Measurements from ENCODE around the gene FAM200C.
A peak's percentile ranks its signal among the peaks of the same experiment; 100 is the strongest.

The FAM200C gene

DNA sequence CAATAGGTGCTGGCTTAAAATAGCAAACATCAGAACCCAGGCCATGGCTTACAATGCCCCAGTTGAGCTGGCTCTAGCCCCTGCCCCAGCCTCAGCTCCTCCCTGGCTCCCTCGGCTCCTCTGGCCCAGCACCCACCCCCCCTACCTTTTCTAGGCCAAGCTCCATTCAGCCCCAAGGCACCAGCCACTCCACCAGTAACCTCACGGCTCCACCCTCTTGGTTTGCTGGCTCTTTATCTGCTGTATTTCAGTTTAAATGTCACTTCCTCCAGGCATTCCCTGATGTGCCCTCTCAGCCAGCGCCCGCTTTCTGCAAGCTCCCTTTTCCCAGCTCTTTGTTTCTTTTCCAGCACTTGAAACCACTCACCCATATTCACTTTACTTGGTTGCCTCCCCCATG, 40.0 kb downstream of the FAM200C start:
- Histone ChIP-seq H3K4me3 (ENCODE audit: insufficient read length, low read depth) (no peak overlapping the region), H3K9me3 (ENCODE audit: insufficient read depth, low read length) (no peaks in the 10 kb centered on the region), H3K4me1 (ENCODE audit: insufficient read depth, insufficient read length) (peaks cover 5% of the 10 kb centered on the region), H3K27me3 (ENCODE audit: insufficient read depth, insufficient read length) (no peaks in the 10 kb centered on the region), H3K9ac (ENCODE audit: insufficient read length, low read depth) (peak overlapping the region; percentile 50), H3K36me3 (ENCODE audit: insufficient read depth, insufficient read length, low read length) (no peaks in the 10 kb centered on the region)
- no peak for DNase-seq (ENCODE audit: low read depth, low spot score)
- no peak for TF ChIP-seq YY1 (IDR thresholded peaks at IDR 0.05; ENCODE audit: insufficient read depth, insufficient read length)
- TF ChIP-seq ZNF274 (IDR thresholded peaks at IDR 0.05; ENCODE audit: low read depth, low read length): no peak
- no peak for TF ChIP-seq SUZ12 (IDR thresholded peaks at IDR 0.05; ENCODE audit: extremely low read depth, insufficient read depth, insufficient read length)

DNA sequence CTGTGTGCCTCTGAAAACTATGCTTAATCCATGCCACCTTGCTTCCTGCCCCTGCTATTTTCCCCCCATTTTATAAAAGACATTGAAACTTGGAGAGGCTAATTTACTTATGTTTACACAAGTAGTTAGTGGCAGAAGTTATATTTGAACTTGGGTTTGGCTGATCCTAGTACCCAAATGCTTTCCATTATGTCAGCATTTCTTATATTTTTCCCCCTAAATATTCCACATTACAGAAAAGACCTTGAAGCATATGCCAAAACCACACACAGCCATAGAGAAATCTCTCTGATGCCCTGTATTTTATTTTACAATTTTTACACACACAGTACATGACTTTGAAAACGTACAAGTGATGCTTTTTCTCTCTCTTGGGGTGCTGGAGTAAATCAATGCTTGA, 40.6 kb downstream of the FAM200C start:
- Histone ChIP-seq H3K27me3 (ENCODE audit: insufficient read depth, insufficient read length) (no peaks in the 10 kb centered on the region), H3K36me3 (ENCODE audit: insufficient read depth, insufficient read length, low read length) (no peaks in the 10 kb centered on the region), H3K9me3 (ENCODE audit: insufficient read depth, low read length) (no peaks in the 10 kb centered on the region), H3K4me3 (ENCODE audit: insufficient read length, low read depth) (no peak overlapping the region), H3K4me1 (ENCODE audit: insufficient read depth, insufficient read length) (peaks cover 5% of the 10 kb centered on the region), H3K9ac (ENCODE audit: insufficient read length, low read depth) (peak overlapping the region; percentile 50)
- TF ChIP-seq YY1 (IDR thresholded peaks at IDR 0.05; ENCODE audit: insufficient read depth, insufficient read length): no peak
- no peak for DNase-seq (ENCODE audit: low read depth, low spot score)

DNA sequence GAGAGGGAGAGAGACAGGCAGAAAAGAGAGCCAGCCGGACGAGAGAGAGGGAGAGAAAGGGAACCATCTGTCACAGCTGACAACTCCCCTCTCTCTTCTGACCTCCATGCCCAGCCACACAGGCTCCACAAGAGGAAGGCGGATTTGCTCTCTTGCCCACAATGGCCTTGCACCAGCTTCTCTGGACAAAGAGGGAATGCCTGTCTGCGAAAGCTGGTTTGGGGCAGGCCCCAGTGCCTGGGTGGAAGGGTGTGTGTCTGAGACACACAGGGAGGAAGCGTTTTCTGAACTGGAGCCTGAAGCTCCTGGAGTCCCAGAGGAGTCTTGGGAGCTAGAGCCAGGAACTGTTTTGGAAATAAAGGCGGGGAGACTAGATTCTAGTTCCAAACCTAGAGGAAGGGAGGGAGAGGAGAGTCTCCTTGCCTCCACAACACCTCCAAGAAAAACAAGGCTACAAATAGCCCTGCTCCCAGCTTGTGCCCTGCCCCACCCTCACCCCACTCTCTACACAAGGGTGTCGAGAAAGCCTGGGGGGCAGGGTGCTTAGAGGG, 41.9 kb downstream of the FAM200C start:
- no peak for TF ChIP-seq YY1 (IDR thresholded peaks at IDR 0.05; ENCODE audit: insufficient read depth, insufficient read length)
- no peak for TF ChIP-seq ZNF274 (IDR thresholded peaks at IDR 0.05; ENCODE audit: low read depth, low read length)
- TF ChIP-seq SUZ12 (IDR thresholded peaks at IDR 0.05; ENCODE audit: extremely low read depth, insufficient read depth, insufficient read length): no peak
- no peak for DNase-seq (ENCODE audit: low read depth, low spot score)
- no peaks in the 10 kb centered on the region for H3K36me3 ChIP-seq (ENCODE audit: insufficient read depth, insufficient read length, low read length)
- no peak overlapping the region for H3K4me3 ChIP-seq (ENCODE audit: insufficient read length, low read depth)
- peaks cover 5% of the 10 kb centered on the region for H3K4me1 ChIP-seq (ENCODE audit: insufficient read depth, insufficient read length)
- no peaks in the 10 kb centered on the region for H3K27me3 ChIP-seq (ENCODE audit: insufficient read depth, insufficient read length)
- no peaks in the 10 kb centered on the region for H3K9me3 ChIP-seq (ENCODE audit: insufficient read depth, low read length)
- H3K9ac ChIP-seq (ENCODE audit: insufficient read length, low read depth): peak overlapping the region; percentile 50

DNA sequence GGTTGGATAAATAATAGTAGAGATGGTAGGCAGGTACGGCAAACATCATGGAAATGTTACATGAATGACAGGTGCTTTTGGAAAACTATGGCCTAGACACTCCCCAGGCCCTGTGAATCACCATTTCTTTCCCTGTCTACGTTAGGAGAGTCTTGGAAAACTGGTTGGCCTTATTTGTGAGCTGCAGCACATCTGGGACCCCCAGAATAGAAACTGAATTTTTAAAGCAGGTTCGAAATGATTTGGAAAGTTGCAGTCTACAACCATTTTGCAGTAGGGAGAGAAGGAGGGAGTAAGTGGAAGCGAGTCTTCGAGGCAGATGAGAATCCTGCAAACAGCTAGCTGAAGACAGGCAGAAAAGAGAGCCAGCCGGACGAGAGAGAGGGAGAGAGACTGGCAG, 42.5 kb downstream of the FAM200C start:
- Histone ChIP-seq H3K4me3 (ENCODE audit: insufficient read length, low read depth) (no peak overlapping the region), H3K9ac (ENCODE audit: insufficient read length, low read depth) (no peak overlapping the region), H3K27me3 (ENCODE audit: insufficient read depth, insufficient read length) (no peaks in the 10 kb centered on the region), H3K36me3 (ENCODE audit: insufficient read depth, insufficient read length, low read length) (no peaks in the 10 kb centered on the region), H3K4me1 (ENCODE audit: insufficient read depth, insufficient read length) (peaks cover 5% of the 10 kb centered on the region), H3K9me3 (ENCODE audit: insufficient read depth, low read length) (no peaks in the 10 kb centered on the region)
- DNase-seq (ENCODE audit: low read depth, low spot score): no peak
- TF ChIP-seq ZNF274 (IDR thresholded peaks at IDR 0.05; ENCODE audit: low read depth, low read length) (no peak), YY1 (IDR thresholded peaks at IDR 0.05; ENCODE audit: insufficient read depth, insufficient read length) (no peak), SUZ12 (IDR thresholded peaks at IDR 0.05; ENCODE audit: extremely low read depth, insufficient read depth, insufficient read length) (no peak)

DNA sequence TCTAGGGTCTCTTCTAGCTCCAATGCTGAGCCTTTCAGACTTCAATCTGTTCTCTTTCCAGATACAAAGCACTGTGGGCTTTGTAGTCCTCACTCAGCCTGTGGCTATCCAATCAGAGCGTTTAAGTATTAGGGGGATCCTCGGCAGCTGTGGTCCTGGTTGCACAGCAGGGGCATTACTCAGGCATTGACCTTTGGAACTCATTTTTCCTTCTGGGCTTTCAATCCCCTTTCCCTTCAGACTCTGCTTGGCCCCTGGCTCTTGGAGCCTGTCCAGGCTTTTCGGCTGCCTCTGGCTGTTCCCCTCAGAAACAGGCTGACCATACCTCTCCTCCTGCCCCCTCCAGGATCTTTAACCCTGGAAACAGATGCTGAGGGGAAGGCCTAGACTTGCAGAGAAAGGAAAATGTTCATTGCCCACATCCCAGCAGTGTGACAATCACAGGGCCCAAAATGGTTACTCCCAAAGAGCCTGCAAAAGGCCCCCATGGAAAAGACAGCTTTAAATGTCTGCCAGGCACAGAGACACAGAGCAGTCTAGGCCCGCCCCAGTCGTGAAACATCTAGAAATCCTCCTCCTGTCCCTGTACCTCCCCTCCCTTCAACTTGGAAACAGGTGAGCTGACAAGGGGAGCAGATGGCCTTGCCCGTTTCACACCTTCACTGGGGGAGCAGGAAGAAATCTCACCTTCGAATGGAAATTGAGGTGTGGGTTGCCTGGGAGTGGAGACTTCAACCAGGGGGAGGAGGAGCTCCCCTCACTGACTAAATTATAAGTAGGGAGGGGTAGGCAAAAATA, 43.1 kb downstream of the FAM200C start:
- no peak for DNase-seq (ENCODE audit: low read depth, low spot score)
- TF ChIP-seq SUZ12 (IDR thresholded peaks at IDR 0.05; ENCODE audit: extremely low read depth, insufficient read depth, insufficient read length) (no peak), ZNF274 (IDR thresholded peaks at IDR 0.05; ENCODE audit: low read depth, low read length) (no peak), YY1 (IDR thresholded peaks at IDR 0.05; ENCODE audit: insufficient read depth, insufficient read length) (no peak)
- Histone ChIP-seq H3K4me1 (ENCODE audit: insufficient read depth, insufficient read length) (peaks cover 5% of the 10 kb centered on the region), H3K9me3 (ENCODE audit: insufficient read depth, low read length) (no peaks in the 10 kb centered on the region), H3K9ac (ENCODE audit: insufficient read length, low read depth) (no peak overlapping the region), H3K36me3 (ENCODE audit: insufficient read depth, insufficient read length, low read length) (no peaks in the 10 kb centered on the region), H3K27me3 (ENCODE audit: insufficient read depth, insufficient read length) (no peaks in the 10 kb centered on the region), H3K4me3 (ENCODE audit: insufficient read length, low read depth) (no peak overlapping the region)

DNA sequence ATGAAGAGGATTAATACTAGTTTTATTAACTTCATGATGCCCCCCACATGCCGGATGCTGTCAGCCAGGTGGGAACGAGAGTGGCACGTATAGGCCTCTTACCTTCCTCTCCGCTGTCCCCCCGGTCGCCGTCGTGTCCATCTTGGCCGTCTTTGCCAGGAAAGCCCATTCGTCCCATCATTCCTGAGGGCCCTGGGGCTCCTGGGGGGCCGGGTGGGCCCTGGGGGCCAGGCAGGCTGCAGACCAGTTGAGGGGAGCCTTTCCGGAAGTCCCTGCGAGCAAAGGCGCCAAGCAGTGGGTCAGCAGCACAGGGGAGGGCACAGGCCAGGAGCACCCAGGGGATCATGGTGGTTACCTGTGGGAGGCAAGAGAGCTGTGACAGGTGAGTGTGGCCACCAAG, 45.2 kb downstream of the FAM200C start:
- Histone ChIP-seq H3K4me3 (ENCODE audit: insufficient read length, low read depth) (no peak overlapping the region), H3K9ac (ENCODE audit: insufficient read length, low read depth) (no peak overlapping the region), H3K4me1 (ENCODE audit: insufficient read depth, insufficient read length) (peaks cover 5% of the 10 kb centered on the region), H3K9me3 (ENCODE audit: insufficient read depth, low read length) (no peaks in the 10 kb centered on the region), H3K27me3 (ENCODE audit: insufficient read depth, insufficient read length) (no peaks in the 10 kb centered on the region), H3K36me3 (ENCODE audit: insufficient read depth, insufficient read length, low read length) (no peaks in the 10 kb centered on the region)
- TF ChIP-seq ZNF274 (IDR thresholded peaks at IDR 0.05; ENCODE audit: low read depth, low read length): no peak
- TF ChIP-seq YY1 (IDR thresholded peaks at IDR 0.05; ENCODE audit: insufficient read depth, insufficient read length): no peak
- no peak for TF ChIP-seq SUZ12 (IDR thresholded peaks at IDR 0.05; ENCODE audit: extremely low read depth, insufficient read depth, insufficient read length)
- DNase-seq (ENCODE audit: low read depth, low spot score): no peak

DNA sequence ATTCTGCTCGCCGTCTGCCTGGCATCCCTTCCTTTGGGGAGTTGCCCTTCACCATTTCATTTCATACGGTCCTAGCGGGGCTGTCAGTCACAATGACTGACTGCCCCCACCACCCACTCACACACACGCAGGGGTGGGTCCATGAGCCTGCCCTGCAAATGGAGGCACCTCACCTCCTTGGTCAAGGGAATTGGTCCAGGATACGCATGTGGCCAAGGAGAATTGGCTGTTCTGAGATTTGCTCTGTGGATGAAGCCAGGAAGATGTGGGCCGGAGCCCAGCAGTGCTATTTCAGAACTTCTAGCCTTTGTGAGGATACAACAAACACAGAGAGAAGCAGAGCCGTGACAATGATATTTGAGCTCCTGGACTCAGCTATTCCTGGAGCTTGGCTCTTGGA, 46.5 kb downstream of the FAM200C start:
- Histone ChIP-seq H3K36me3 (ENCODE audit: insufficient read depth, insufficient read length, low read length) (no peaks in the 10 kb centered on the region), H3K9ac (ENCODE audit: insufficient read length, low read depth) (no peak overlapping the region), H3K4me3 (ENCODE audit: insufficient read length, low read depth) (no peak overlapping the region), H3K9me3 (ENCODE audit: insufficient read depth, low read length) (no peaks in the 10 kb centered on the region), H3K27me3 (ENCODE audit: insufficient read depth, insufficient read length) (no peaks in the 10 kb centered on the region), H3K4me1 (ENCODE audit: insufficient read depth, insufficient read length) (peaks cover 5% of the 10 kb centered on the region)
- no peak for TF ChIP-seq SUZ12 (IDR thresholded peaks at IDR 0.05; ENCODE audit: extremely low read depth, insufficient read depth, insufficient read length)
- TF ChIP-seq ZNF274 (IDR thresholded peaks at IDR 0.05; ENCODE audit: low read depth, low read length): no peak
- TF ChIP-seq YY1 (IDR thresholded peaks at IDR 0.05; ENCODE audit: insufficient read depth, insufficient read length): no peak
- DNase-seq (ENCODE audit: low read depth, low spot score): no peak

Data from NT2/D1 (cell line).